Chondrocyte (in vitro differentiated cells): ENCODE data around the gene CORO7. TPM values are rescaled to one million over a fixed set of nuclear protein-coding genes. Genes with fewer than 3 reads are reported as not detected.

Experiments
- DNase-seq: peaks from one replicate; pipeline ENCODE4 v3.0.0; 2021; ENCODE audit warnings: mixed read lengths, low spot score
- H3K27ac Mint-ChIP-seq: one replicate; pipeline ENCODE4 v1.8.0; 2021; ENCODE audit warnings: mild to moderate bottlenecking, moderate library complexity, mixed read lengths; ENCODE audit not compliant: unreplicated experiment
- H3K27me3 Mint-ChIP-seq: 2 replicates; pipeline ENCODE4 v1.8.0; 2021; ENCODE audit warnings: low read depth, mixed read lengths
- H3K36me3 Mint-ChIP-seq: 2 replicates; pipeline ENCODE4 v1.8.0; 2021; ENCODE audit warnings: low read depth, mixed read lengths
- H3K4me1 Mint-ChIP-seq: 2 replicates; pipeline ENCODE4 v1.8.0; 2021; ENCODE audit warnings: low read depth, mild to moderate bottlenecking, mixed read lengths
- H3K4me3 Mint-ChIP-seq: one replicate; pipeline ENCODE4 v1.8.0; 2021; ENCODE audit warnings: mild to moderate bottlenecking, moderate library complexity, mixed read lengths; ENCODE audit not compliant: unreplicated experiment
- H3K9me3 Mint-ChIP-seq: 2 replicates; pipeline ENCODE4 v1.8.0; 2021; ENCODE audit warnings: low read depth, mixed read lengths
- total RNA-seq: library from RNA; stranded (reverse); gene quantifications from 3 replicates; pipeline ENCODE4 v1.2.1, GENCODE V29; 2021
- TF ChIP-seq, protein P1 (sequence below): fragments of 200-600 bp; sonication (generic); IDR thresholded peaks from 2 replicates; pipeline ENCODE4 v1.5.0; 2021; ENCODE audit warnings: antibody characterized with exemption, mild to moderate bottlenecking, moderate library complexity

Gene CORO7
- total RNA-seq, 1 donor from 2014 or later: 24.6 TPM

DNA sequence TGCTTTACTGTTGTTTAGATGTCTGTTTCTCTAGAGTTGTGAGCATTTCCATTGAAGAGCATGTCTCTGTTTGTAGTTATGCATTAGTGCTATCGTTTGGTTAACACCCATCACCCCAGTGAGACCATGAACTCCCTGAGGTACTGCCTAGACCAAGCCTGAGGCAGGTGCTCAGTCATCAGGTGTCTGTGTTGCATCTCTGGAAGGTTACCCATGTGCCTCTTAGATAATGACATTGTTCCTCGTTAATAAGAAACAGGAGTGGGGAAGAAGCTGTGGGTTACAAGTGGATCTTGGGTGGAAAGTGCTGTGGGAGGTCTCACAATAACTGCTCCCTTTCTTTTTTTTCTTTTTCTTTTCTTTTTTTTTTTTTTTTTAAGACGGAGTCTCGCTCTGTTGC lies 27.6 kb upstream of the CORO7 start:
- TF ChIP-seq, protein P1, sequence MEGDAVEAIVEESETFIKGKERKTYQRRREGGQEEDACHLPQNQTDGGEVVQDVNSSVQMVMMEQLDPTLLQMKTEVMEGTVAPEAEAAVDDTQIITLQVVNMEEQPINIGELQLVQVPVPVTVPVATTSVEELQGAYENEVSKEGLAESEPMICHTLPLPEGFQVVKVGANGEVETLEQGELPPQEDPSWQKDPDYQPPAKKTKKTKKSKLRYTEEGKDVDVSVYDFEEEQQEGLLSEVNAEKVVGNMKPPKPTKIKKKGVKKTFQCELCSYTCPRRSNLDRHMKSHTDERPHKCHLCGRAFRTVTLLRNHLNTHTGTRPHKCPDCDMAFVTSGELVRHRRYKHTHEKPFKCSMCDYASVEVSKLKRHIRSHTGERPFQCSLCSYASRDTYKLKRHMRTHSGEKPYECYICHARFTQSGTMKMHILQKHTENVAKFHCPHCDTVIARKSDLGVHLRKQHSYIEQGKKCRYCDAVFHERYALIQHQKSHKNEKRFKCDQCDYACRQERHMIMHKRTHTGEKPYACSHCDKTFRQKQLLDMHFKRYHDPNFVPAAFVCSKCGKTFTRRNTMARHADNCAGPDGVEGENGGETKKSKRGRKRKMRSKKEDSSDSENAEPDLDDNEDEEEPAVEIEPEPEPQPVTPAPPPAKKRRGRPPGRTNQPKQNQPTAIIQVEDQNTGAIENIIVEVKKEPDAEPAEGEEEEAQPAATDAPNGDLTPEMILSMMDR: no peak
- H3K27ac Mint-ChIP-seq: no peak overlapping the region
- H3K9me3 Mint-ChIP-seq: no peaks in the 10 kb centered on the region
- H3K4me3 Mint-ChIP-seq: no peak overlapping the region
- H3K36me3 Mint-ChIP-seq: peaks cover 46% of the 10 kb centered on the region
- H3K27me3 Mint-ChIP-seq: no peaks in the 10 kb centered on the region
- no peaks in the 10 kb centered on the region for H3K4me1 Mint-ChIP-seq
- DNase-seq: no peak

DNA sequence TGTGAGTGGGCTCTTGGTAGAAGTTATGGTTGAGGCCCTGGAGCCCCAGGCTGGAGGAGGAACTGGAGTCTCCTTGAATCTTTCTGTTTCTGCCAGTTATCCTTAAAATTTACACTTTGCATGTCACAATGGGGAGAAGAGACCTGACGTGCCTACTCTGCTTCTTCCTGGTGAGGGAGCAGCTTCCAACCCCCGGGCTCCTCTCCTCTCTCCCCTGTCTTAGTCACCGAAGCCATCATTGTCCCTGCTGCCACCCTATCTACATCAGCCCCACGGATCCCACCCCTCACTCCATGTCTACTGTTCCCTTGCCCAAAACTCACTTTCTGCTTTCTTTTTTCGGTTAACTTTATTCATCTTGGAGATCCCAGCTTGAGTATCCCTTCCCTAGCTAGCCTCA lies 26.9 kb upstream of the CORO7 start:
- DNase-seq: no peak
- TF ChIP-seq, protein P1: no peak
- Mint-ChIP-seq H3K27ac (no peak overlapping the region), H3K27me3 (no peaks in the 10 kb centered on the region), H3K9me3 (no peaks in the 10 kb centered on the region), H3K4me1 (no peaks in the 10 kb centered on the region), H3K4me3 (no peak overlapping the region), H3K36me3 (peaks cover 45% of the 10 kb centered on the region)

DNA sequence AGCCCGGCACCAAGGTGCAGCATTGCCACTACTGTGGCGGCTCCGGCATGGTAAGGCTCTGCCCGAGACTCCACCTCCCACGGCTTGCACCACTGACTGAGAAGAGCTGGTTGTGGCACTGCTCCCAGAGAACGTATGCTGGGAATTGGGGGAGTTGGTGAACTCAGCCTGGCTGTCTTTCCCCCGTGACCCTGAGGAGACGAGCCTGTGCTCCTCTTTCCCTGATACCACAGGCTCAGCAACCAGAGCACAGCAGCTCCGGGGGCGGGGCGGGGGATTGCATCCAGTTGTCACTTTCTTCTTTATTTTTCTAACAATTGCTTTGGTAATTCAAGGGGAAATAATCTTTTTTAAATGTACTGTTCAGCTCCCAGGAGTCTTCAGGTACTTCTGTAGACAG lies 26.0 kb upstream of the CORO7 start:
- H3K27me3 Mint-ChIP-seq: no peaks in the 10 kb centered on the region
- TF ChIP-seq, protein P1: no peak

DNA sequence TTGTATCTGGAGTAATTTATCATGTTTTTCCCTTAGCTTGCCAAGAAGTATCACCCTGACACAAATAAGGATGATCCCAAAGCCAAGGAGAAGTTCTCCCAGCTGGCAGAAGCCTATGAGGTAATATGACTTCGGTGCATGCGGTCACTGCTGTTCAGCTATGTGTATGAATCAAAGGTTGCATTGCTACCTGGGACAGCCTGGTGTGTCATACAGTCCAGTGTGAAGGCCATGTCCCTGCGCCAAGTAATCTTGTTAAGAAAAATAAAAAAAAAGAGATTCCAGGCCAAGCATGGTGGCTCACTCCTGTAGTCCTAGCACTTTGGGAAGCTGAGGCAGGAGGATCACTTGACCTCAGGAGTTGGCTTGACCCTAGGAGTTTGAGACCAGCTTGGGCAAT lies 21.0 kb upstream of the CORO7 start:
- Mint-ChIP-seq H3K4me3 (no peak overlapping the region), H3K4me1 (no peaks in the 10 kb centered on the region), H3K27ac (no peak overlapping the region), H3K27me3 (no peaks in the 10 kb centered on the region), H3K9me3 (no peaks in the 10 kb centered on the region), H3K36me3 (peaks cover 31% of the 10 kb centered on the region)
- TF ChIP-seq, protein P1: no peak
- DNase-seq: no peak

More for the DNA sequence above, 26.0 kb upstream of the CORO7 start:
- no peaks in the 10 kb centered on the region for H3K9me3 Mint-ChIP-seq
- no peaks in the 10 kb centered on the region for H3K4me1 Mint-ChIP-seq
- DNase-seq: no peak
- H3K36me3 Mint-ChIP-seq: peaks cover 43% of the 10 kb centered on the region
- H3K4me3 Mint-ChIP-seq: no peak overlapping the region
- H3K27ac Mint-ChIP-seq: no peak overlapping the region

DNA sequence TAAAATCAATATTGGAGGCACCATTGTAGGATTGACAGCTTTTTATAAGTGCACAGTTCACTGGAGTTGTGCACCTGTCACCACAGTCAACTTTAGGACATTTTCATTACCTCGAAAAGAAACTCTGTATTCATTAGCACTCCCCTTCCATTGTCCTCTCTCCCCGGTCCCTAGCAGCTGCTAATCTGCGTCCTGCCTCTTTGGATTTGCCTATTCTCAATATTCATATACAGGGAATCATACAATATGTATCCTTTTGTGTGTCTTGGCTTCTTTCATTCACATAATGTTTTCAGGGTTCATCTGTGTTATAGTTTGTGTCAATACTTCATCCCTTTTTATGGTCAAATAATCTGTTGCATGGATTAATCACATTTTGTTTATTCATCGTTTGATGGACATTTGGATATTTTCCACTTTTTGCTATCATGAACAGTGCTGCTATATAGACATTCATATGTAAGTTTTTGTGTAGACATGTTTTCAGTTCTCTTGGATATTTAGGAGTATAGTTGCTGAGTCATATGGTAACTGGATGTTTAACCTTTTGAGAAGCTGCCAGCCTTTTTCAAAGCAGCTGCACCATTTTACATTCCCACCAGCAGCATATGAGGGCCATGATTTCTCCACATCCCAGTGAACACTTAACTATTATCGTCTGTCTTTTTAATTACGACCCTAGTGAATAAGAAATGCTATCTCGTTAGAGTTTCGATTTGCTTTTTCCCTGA lies 19.1 kb upstream of the CORO7 start:
- Mint-ChIP-seq H3K27me3 (no peaks in the 10 kb centered on the region), H3K4me1 (no peaks in the 10 kb centered on the region), H3K4me3 (no peak overlapping the region), H3K36me3 (peaks cover 21% of the 10 kb centered on the region), H3K9me3 (no peaks in the 10 kb centered on the region), H3K27ac (peak overlapping the region; percentile 63)
- TF ChIP-seq, protein P1: no peak
- DNase-seq: no peak
